ENCODE results near the gene GALNT2. TPM values are rescaled to one million over a fixed set of nuclear protein-coding genes. Genes with fewer than 3 reads are reported as not detected.

Gene GALNT2
- polyA plus RNA-seq, 3 donors: 19.6 to 25.6 (median 23.4) TPM

- WGBS (ENCODE audit: insufficient coverage): 90% methylated on average over 4 of the region's 17 CpGs
- Histone ChIP-seq H2AFZ (ENCODE audit: insufficient read depth, low read depth, low read length, poor library complexity, severe bottlenecking) (no peak overlapping the region), H3K79me2 (ENCODE audit: insufficient read depth, low read length) (no peaks in the 10 kb centered on the region), H3K4me3 (replicated peaks in 1 of 3; ENCODE audit: low read depth in 2 of 3, low read length in 3 of 3) (no peak overlapping the region), H3K27me3 (ENCODE audit: control insufficient read depth in 2 of 2, insufficient read depth in 2 of 2, low read length in 2 of 2) (no peaks in the 10 kb centered on the region), H3K4me2 (replicated peaks; ENCODE audit: extremely low read depth, low read length, poor library complexity, severe bottlenecking) (no peak overlapping the region), H3K9me3 (replicated peaks in 1 of 2; ENCODE audit: control insufficient read depth in 1 of 2, insufficient read depth in 1 of 2, low read length in 2 of 2) (no peaks in the 10 kb centered on the region), H3K4me1 (ENCODE audit: control insufficient read depth in 1 of 2, insufficient read depth in 2 of 2, low read length in 2 of 2) (no peaks in the 10 kb centered on the region), H3K36me3 (replicated peaks in 1 of 2; ENCODE audit: control insufficient read depth in 1 of 2, insufficient read depth in 2 of 2, low read length in 2 of 2) (peaks cover 41 to 62% of the 10 kb centered on the region in 2 donors), H3K27ac (ENCODE audit: low read depth in 1 of 2, low read length in 2 of 2) (no peak overlapping the region), H4K20me1 (ENCODE audit: insufficient read depth, low read length) (no peaks in the 10 kb centered on the region), H3K9ac (ENCODE audit: insufficient read depth, low read length, poor library complexity, severe bottlenecking) (no peak overlapping the region)
- H3K27ac Mint-ChIP-seq: no peak overlapping the region
- no peaks in the 10 kb centered on the region for H3K4me1 Mint-ChIP-seq
- intact Hi-C loops (cut with micrococcal nuclease): no loop called here
- DNase-seq: no peak
- peaks cover 0 to 2% (median 0%) of the 10 kb centered on the region in 7 donors for H3K9me3 Mint-ChIP-seq
- H3K27me3 Mint-ChIP-seq (ENCODE audit: low read depth in 3 of 3): no peaks in the 10 kb centered on the region
- H3K4me3 Mint-ChIP-seq: no peak overlapping the region
- peaks cover 47 to 61% of the 10 kb centered on the region in 2 donors for H3K36me3 Mint-ChIP-seq
- TF ChIP-seq CTCF (IDR thresholded peaks at IDR 0.05): no peak
Observed at GRCh38 chr1:230281556-230281955, 214.5 kb downstream of the GALNT2 start.

GRCh38 chr1:230282157-230282556 lies 215.1 kb downstream of the GALNT2 start:
- Mint-ChIP-seq H3K4me3 (no peak overlapping the region), H3K27me3 (ENCODE audit: low read depth in 3 of 3) (no peaks in the 10 kb centered on the region), H3K4me1 (no peaks in the 10 kb centered on the region), H3K36me3 (peaks cover 41 to 55% of the 10 kb centered on the region in 2 donors), H3K27ac (no peak overlapping the region), H3K9me3 (peaks cover 0 to 2% (median 0%) of the 10 kb centered on the region in 7 donors)
- intact Hi-C loops (cut with micrococcal nuclease): no loop called here
- H3K9me3 ChIP-seq (replicated peaks in 1 of 2; ENCODE audit: control insufficient read depth in 1 of 2, insufficient read depth in 1 of 2, low read length in 2 of 2): no peaks in the 10 kb centered on the region
- H2AFZ ChIP-seq (ENCODE audit: insufficient read depth, low read depth, low read length, poor library complexity, severe bottlenecking): no peak overlapping the region
- H3K4me1 ChIP-seq (ENCODE audit: control insufficient read depth in 1 of 2, insufficient read depth in 2 of 2, low read length in 2 of 2): no peaks in the 10 kb centered on the region
- no peak overlapping the region for H3K27ac ChIP-seq (ENCODE audit: low read depth in 1 of 2, low read length in 2 of 2)
- no peak overlapping the region for H3K4me3 ChIP-seq (replicated peaks in 1 of 3; ENCODE audit: low read depth in 2 of 3, low read length in 3 of 3)
- DNase-seq: no peak
- no peak for TF ChIP-seq CTCF (IDR thresholded peaks at IDR 0.05)
- no peaks in the 10 kb centered on the region for H3K27me3 ChIP-seq (ENCODE audit: control insufficient read depth in 2 of 2, insufficient read depth in 2 of 2, low read length in 2 of 2)
- no peak overlapping the region for H3K9ac ChIP-seq (ENCODE audit: insufficient read depth, low read length, poor library complexity, severe bottlenecking)
- H3K36me3 ChIP-seq (replicated peaks in 1 of 2; ENCODE audit: control insufficient read depth in 1 of 2, insufficient read depth in 2 of 2, low read length in 2 of 2): peaks cover 35 to 56% of the 10 kb centered on the region in 2 donors
- no CpG with 5 or more reads among the region's 3 CpGs for WGBS (ENCODE audit: insufficient coverage)
- H3K79me2 ChIP-seq (ENCODE audit: insufficient read depth, low read length): no peaks in the 10 kb centered on the region
- H4K20me1 ChIP-seq (ENCODE audit: insufficient read depth, low read length): no peaks in the 10 kb centered on the region
- no peak overlapping the region for H3K4me2 ChIP-seq (replicated peaks; ENCODE audit: extremely low read depth, low read length, poor library complexity, severe bottlenecking)

All from CD14-positive monocyte (primary cell).